ENCODE measurements around the gene NUDT16. TPM values are rescaled to one million over a fixed set of nuclear protein-coding genes. Genes with fewer than 3 reads are reported as not detected.

The NUDT16 gene
- polyA plus RNA-seq, 1 donor (not counting 4 experiments of a cell fraction or from before 2014, with no cell fraction given), result 6.9 TPM

- no peak for FAIRE-seq
- H4K20me1 ChIP-seq (ENCODE audit: control insufficient read depth, extremely low read depth, insufficient read depth, low read length), result no peaks in the 10 kb centered on the region
Observed at GRCh38 chr3:131370935-131371687, 10.5 kb upstream of the NUDT16 start.

GRCh38 chr3:131371688-131372066, 9.9 kb upstream of the NUDT16 start:
- no peaks in the 10 kb centered on the region for H3K4me1 ChIP-seq (ENCODE audit: control insufficient read depth, extremely low read depth, insufficient read depth, low read length)
- H2AFZ ChIP-seq (ENCODE audit: control insufficient read depth, low read length), result no peak overlapping the region
- FAIRE-seq (no peak), DNase-seq (ENCODE audit: low read depth, low spot score) (no peak)
- no peaks in the 10 kb centered on the region for H3K36me3 ChIP-seq (ENCODE audit: control insufficient read depth in 2 of 2, extremely low read depth in 1 of 2, insufficient read depth in 2 of 2, low read length in 2 of 2)
- no peaks in the 10 kb centered on the region for H3K9me1 ChIP-seq (ENCODE audit: control insufficient read depth, extremely low read depth, insufficient read depth, low read length)
- H3K27ac ChIP-seq (ENCODE audit: control insufficient read depth, insufficient read depth, low read length), result no peak overlapping the region
- H3K9ac ChIP-seq (ENCODE audit: control insufficient read depth, extremely low read depth, insufficient read depth, low read length), result no peak overlapping the region
- TF ChIP-seq CTCF (optimal IDR thresholded peaks at IDR 0.05 in 1 of 3, IDR thresholded peaks at IDR 0.05 in 1 of 3, conservative IDR thresholded peaks at IDR 0.05 in 1 of 3; ENCODE audit: extremely low read depth in 1 of 3, insufficient read depth in 2 of 3, low read length in 3 of 3) (no peak), EZH2 (IDR thresholded peaks at IDR 0.05; ENCODE audit: low read length) (no peak)
- dilution Hi-C loops (cut with MboI; ENCODE audit: extremely low pct_ligation_motif_present, low sequenced_read_pairs), result no loop called here
- H3K4me3 ChIP-seq (ENCODE audit: control insufficient read depth in 2 of 3, extremely low read depth in 1 of 3, insufficient read depth in 2 of 3, low read depth in 1 of 3, low read length in 3 of 3), result no peak overlapping the region
- H3K4me2 ChIP-seq (ENCODE audit: control insufficient read depth, extremely low read depth, insufficient read depth, low read depth, low read length), result no peak overlapping the region
- no peaks in the 10 kb centered on the region for H3K79me2 ChIP-seq (ENCODE audit: control insufficient read depth, insufficient read depth, low read length)
- H3K9me3 ChIP-seq (ENCODE audit: control insufficient read depth, low read depth, low read length), result no peaks in the 10 kb centered on the region
- H3K27me3 ChIP-seq (ENCODE audit: control insufficient read depth, extremely low read depth, insufficient read depth, low read length), result no peaks in the 10 kb centered on the region
- H4K20me1 ChIP-seq (ENCODE audit: control insufficient read depth, extremely low read depth, insufficient read depth, low read length), result no peaks in the 10 kb centered on the region

More at GRCh38 chr3:131370935-131371687, 10.5 kb upstream of the NUDT16 start:
- Histone ChIP-seq H3K4me2 (ENCODE audit: control insufficient read depth, extremely low read depth, insufficient read depth, low read depth, low read length) (no peak overlapping the region), H3K9me3 (ENCODE audit: control insufficient read depth, low read depth, low read length) (no peaks in the 10 kb centered on the region), H3K4me3 (ENCODE audit: control insufficient read depth in 2 of 3, extremely low read depth in 1 of 3, insufficient read depth in 2 of 3, low read depth in 1 of 3, low read length in 3 of 3) (no peak overlapping the region), H3K4me1 (ENCODE audit: control insufficient read depth, extremely low read depth, insufficient read depth, low read length) (no peaks in the 10 kb centered on the region), H3K9ac (ENCODE audit: control insufficient read depth, extremely low read depth, insufficient read depth, low read length) (no peak overlapping the region), H3K27me3 (ENCODE audit: control insufficient read depth, extremely low read depth, insufficient read depth, low read length) (no peaks in the 10 kb centered on the region), H3K27ac (ENCODE audit: control insufficient read depth, insufficient read depth, low read length) (no peak overlapping the region), H2AFZ (ENCODE audit: control insufficient read depth, low read length) (no peak overlapping the region), H3K36me3 (ENCODE audit: control insufficient read depth in 2 of 2, extremely low read depth in 1 of 2, insufficient read depth in 2 of 2, low read length in 2 of 2) (no peaks in the 10 kb centered on the region), H3K79me2 (ENCODE audit: control insufficient read depth, insufficient read depth, low read length) (no peaks in the 10 kb centered on the region), H3K9me1 (ENCODE audit: control insufficient read depth, extremely low read depth, insufficient read depth, low read length) (no peaks in the 10 kb centered on the region)
- TF ChIP-seq EZH2 (IDR thresholded peaks at IDR 0.05; ENCODE audit: low read length), result no peak
- no peak for TF ChIP-seq CTCF (optimal IDR thresholded peaks at IDR 0.05 in 1 of 3, IDR thresholded peaks at IDR 0.05 in 1 of 3, conservative IDR thresholded peaks at IDR 0.05 in 1 of 3; ENCODE audit: extremely low read depth in 1 of 3, insufficient read depth in 2 of 3, low read length in 3 of 3)
- dilution Hi-C loops (cut with MboI; ENCODE audit: extremely low pct_ligation_motif_present, low sequenced_read_pairs), result no loop called here
- no peak for DNase-seq (ENCODE audit: low read depth, low spot score)
